HG02973 (cell line): ENCODE results near the gene HS2ST1.

ENCODE experiments used
- ATAC-seq: cut with Tn5 transposase; IDR thresholded peaks from one replicate; pipeline ENCODE4 v1.9.1; 2021; ENCODE audit warnings: moderate library complexity; ENCODE audit not compliant: unreplicated experiment

HS2ST1 gene

GRCh38 chr1:87104945-87105344, 190.5 kb downstream of the HS2ST1 start:
- ATAC-seq, result no peak

- ATAC-seq, result no peak
These were observed 191.7 kb downstream of the HS2ST1 start for GRCh38 chr1:87106144-87106543.

- ATAC-seq, result no peak
These were observed 192.4 kb downstream of the HS2ST1 start for GRCh38 chr1:87106867-87107266.

- ATAC-seq, result peak; percentile 50
These were observed 193.8 kb downstream of the HS2ST1 start for GRCh38 chr1:87108228-87108627.

- ATAC-seq, result no peak
These were observed 194.5 kb downstream of the HS2ST1 start for GRCh38 chr1:87108814-87109411.

GRCh38 chr1:87111659-87112371, 197.4 kb downstream of the HS2ST1 start:
- no peak for ATAC-seq

GRCh38 chr1:87113313-87113712, 198.9 kb downstream of the HS2ST1 start:
- no peak for ATAC-seq

GRCh38 chr1:87115317-87115890, 201.0 kb downstream of the HS2ST1 start:
- no peak for ATAC-seq

GRCh38 chr1:87115891-87116290, 201.5 kb downstream of the HS2ST1 start:
- no peak for ATAC-seq

- ATAC-seq, result no peak
These were observed 203.4 kb downstream of the HS2ST1 start for GRCh38 chr1:87117761-87118368.

- ATAC-seq, result no peak
These were observed 205.2 kb downstream of the HS2ST1 start for GRCh38 chr1:87119541-87120140.

GRCh38 chr1:87120779-87121178, 206.3 kb downstream of the HS2ST1 start:
- ATAC-seq, result no peak

GRCh38 chr1:87121711-87122163, 207.3 kb downstream of the HS2ST1 start:
- ATAC-seq, result no peak

- no peak for ATAC-seq
These were observed 207.8 kb downstream of the HS2ST1 start for GRCh38 chr1:87122243-87122642.

GRCh38 chr1:87123610-87124009, 209.2 kb downstream of the HS2ST1 start:
- ATAC-seq, result no peak

- no peak for ATAC-seq
These were observed 212.6 kb downstream of the HS2ST1 start for GRCh38 chr1:87126886-87127505.

GRCh38 chr1:87127581-87127980, 213.1 kb downstream of the HS2ST1 start:
- ATAC-seq, result no peak

- ATAC-seq, result no peak
These were observed 214.6 kb downstream of the HS2ST1 start for GRCh38 chr1:87129038-87129437.

GRCh38 chr1:87129606-87130005, 215.2 kb downstream of the HS2ST1 start:
- ATAC-seq, result no peak

- no peak for ATAC-seq
These were observed 216.0 kb downstream of the HS2ST1 start for GRCh38 chr1:87130438-87130837.

GRCh38 chr1:87131809-87132283, 217.4 kb downstream of the HS2ST1 start:
- ATAC-seq, result peak; percentile 97
